ES-I3 (cell line): ENCODE results near the gene ECEL1.
"Not testable (repeated sequence)": the region's sequence is repeated elsewhere in the genome, so short reads cannot be mapped to it uniquely, and the experiment has no call there.

Experiments used
- H3K36me3 ChIP-seq: 2 replicates; pipeline ENCODE4 v1.6.1; 2013; ENCODE audit warnings: mild to moderate bottlenecking, low read length, control low read depth, moderate library complexity; ENCODE audit not compliant: insufficient read depth
- H3K4me1 ChIP-seq: 2 replicates; pipeline ENCODE4 v1.6.1; 2013; ENCODE audit warnings: mild to moderate bottlenecking, control low read depth, low read length; ENCODE audit not compliant: insufficient read depth
- H3K9ac ChIP-seq: 2 replicates; pipeline ENCODE4 v1.6.1; 2013; ENCODE audit warnings: low read depth, mild to moderate bottlenecking, low read length, moderate library complexity
- H3K9me3 ChIP-seq: 2 replicates; pipeline ENCODE4 v1.6.1; 2013; ENCODE audit warnings: mild to moderate bottlenecking, low read length, moderate library complexity; ENCODE audit not compliant: control insufficient read depth, insufficient read depth

Gene ECEL1

DNA sequence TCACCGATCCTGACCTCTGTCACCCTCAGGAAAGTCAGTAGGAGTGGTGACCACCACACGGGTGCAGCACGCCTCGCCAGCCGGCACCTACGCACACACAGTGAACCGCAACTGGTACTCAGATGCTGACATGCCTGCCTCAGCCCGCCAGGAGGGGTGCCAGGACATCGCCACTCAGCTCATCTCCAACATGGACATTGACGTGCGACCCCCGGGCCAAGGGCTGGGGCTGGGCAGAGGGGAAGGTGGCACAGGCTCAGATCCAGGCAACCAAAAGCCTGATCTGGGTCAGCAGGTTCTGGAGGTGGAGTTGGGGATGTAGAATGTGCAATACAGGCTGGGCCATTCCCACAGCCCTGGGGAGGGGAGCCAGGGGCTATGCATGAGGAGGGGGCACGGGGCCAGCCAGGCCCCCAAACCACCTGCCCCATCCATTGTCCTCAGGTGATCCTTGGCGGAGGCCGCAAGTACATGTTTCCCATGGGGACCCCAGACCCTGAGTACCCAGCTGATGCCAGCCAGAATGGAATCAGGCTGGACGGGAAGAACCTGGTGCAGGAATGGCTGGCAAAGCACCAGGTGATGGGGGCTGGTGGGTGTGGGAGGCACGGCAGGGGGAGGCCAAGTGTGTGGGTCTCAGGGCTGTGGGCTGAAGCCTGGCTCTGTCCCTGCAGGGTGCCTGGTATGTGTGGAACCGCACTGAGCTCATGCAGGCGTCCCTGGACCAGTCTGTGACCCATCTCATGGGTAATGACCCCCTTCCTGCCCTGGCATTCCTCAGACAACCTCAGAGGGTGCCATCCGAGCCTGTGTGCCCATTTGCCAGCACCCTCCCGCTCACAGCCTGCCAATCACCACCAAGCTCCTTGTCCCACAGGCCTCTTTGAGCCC, 30.3 kb downstream of the ECEL1 start:
- H3K36me3 ChIP-seq: no peaks in the 10 kb centered on the region
- H3K9ac ChIP-seq: no peak overlapping the region
- H3K4me1 ChIP-seq: no peaks in the 10 kb centered on the region
- H3K9me3 ChIP-seq: no peaks in the 10 kb centered on the region

DNA sequence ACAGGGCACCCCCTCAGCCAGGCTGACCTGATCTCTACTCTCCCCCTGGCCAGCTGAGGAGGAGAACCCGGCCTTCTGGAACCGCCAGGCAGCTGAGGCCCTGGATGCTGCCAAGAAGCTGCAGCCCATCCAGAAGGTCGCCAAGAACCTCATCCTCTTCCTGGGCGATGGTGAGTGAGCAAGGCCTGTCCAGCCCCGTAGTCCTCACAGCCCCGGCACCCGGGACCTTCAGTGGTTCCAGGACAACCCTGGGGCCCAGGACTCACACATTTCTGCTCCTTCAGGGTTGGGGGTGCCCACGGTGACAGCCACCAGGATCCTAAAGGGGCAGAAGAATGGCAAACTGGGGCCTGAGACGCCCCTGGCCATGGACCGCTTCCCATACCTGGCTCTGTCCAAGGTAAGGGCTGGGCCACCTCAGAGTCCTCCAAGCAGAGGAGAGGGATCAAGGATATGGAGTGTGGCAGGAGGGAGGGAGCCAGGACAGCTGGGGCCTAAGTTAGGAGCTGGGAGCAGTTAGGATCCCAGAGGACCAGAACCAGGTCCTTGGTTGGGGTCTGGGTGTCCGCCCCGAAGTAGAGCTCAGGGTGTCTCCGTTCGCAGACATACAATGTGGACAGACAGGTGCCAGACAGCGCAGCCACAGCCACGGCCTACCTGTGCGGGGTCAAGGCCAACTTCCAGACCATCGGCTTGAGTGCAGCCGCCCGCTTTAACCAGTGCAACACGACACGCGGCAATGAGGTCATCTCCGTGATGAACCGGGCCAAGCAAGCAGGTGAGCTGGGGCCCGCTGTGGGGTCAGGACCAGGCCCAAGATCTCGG, 31.1 kb downstream of the ECEL1 start:
- Histone ChIP-seq H3K9ac (no peak overlapping the region), H3K36me3 (no peaks in the 10 kb centered on the region), H3K9me3 (no peaks in the 10 kb centered on the region), H3K4me1 (no peaks in the 10 kb centered on the region)

DNA sequence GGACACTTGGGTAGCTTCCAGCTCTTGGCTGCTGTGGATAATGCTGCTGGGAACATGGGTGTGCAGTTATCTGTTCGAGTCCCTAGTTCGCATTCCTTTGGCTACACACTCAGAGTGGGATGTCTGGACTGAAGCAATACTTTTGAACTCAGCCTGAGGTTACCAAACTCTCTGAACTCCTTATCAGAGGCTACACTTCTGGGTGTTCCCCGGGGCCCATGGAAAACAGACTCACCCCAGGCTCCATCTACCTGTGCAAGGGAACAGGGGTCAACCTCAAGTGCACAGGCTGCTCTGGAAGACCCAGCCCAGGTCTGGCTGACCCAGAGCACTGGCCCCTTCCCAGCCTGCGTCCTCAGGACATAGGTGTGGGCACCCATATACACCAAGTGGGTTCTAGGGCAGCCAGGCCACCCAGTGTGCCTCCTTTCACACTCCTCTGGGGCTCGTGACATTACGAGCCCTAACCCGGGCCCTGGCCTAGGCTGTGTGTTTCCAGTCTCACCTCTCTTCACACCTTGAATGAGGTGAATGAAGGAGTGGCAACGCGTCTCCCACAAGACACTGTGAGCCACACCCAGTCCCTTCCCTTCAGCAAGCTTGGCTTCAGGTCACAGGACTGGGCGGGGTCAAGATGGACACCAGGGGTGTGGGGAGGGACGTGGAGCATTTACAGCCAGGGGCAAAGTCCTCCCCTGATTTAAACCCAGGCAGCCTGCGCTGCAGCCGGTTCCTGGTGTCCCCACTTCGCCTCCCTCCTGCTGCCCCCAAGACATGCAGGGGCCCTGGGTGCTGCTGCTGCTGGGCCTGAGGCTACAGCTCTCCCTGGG, 32.0 kb downstream of the ECEL1 start, which contains the start of gene ALPI:
Gene ALPI, plus strand, starts transcription at position 728 of the 830 bp plus-strand sequence. Its CDS starts 47 bp downstream, at position 775.
- Histone ChIP-seq H3K4me1 (no peaks in the 10 kb centered on the region), H3K9ac (no peak within 1 kb of the TSS), H3K9me3 (no peaks in the 10 kb centered on the region), H3K36me3 (no peaks in the 10 kb centered on the region)

DNA sequence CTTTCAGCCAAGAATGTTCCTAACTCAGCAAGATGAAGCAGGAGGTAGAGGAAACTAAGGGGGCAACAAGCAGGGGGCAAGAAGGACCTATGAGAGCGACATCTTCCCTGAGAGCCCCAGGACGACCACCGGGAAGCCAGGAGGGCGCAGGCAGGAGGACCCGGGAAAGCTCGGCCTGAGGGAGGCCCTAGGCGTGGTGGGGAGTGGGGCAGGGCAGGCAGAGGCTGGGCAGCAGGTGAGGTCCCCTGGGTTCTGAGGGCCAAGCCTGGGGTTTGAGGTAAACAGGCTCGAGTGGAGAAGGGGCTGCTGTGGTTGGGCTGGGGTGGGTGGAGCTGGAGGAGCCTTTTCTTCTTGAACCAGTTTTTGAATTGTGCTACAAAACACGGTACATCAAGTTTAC, 33.0 kb downstream of the ECEL1 start:
- no peak overlapping the region for H3K9ac ChIP-seq
- H3K9me3 ChIP-seq: no peaks in the 10 kb centered on the region
- H3K36me3 ChIP-seq: no peaks in the 10 kb centered on the region
- no peaks in the 10 kb centered on the region for H3K4me1 ChIP-seq

DNA sequence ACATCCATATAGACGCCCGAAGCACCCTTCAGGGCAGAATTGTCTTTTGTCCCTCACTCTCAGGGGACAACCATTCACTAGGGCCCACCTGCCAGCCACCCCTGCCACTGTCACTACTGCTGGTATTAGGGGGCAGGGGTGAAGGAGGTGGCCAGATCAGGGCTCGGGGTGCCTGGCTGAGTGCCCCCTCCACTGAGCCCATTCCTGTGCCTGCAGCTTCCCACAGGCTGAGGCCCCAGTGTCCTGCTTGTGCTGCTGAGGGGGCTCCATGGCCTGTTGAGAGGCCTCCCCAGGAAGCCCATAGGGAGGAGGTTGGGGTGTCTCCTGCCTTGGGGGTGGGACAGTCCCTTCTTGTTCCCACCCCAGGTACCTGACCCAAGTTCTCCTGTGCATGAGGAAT, 36.0 kb downstream of the ECEL1 start:
- H3K9ac ChIP-seq, H3K4me1 ChIP-seq, H3K36me3 ChIP-seq, H3K9me3 ChIP-seq: not testable (repeated sequence)

DNA sequence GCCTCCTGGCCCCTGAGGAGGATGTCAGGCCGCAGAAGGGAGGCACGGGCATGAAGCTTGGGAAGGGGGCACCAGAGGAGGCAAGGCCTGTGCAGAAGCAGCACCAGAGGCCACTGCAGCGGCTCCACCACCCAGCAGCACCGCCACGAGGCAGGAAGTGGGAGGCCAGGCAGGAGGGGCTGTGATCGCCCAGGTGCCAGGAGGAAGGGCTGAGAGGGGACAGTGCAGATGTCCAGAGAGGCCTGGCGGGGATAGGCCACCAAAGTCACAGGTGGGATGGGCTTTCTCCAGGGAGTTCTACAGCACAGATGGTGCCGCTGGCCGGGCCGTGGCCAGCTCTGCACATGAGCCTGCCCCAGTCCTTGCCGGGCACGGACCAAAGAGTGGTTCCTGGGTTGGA, 37.7 kb downstream of the ECEL1 start:
- no peak overlapping the region for H3K9ac ChIP-seq
- no peaks in the 10 kb centered on the region for H3K36me3 ChIP-seq
- H3K9me3 ChIP-seq: no peaks in the 10 kb centered on the region
- H3K4me1 ChIP-seq: no peaks in the 10 kb centered on the region

DNA sequence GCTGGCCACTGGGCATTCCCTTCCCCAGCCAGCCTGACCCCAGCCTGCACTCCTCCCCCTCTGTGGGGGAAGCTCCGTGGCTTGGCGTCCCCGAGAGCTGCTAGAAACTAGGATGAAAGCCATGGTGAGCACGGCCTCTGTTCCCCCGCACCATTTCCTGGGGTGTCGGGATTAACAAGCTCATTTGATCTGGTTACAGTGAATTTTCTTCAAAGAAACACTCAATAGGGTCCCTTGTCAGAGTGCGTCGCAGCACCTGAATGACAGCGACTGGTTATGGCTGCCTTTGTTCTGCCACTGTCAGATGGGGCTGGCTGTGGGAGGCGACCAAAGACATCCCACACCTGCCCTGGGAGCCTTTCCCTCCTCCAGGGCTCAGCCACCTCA, 39.3 kb downstream of the ECEL1 start:
- Histone ChIP-seq H3K9ac (no peak overlapping the region), H3K9me3 (no peaks in the 10 kb centered on the region), H3K4me1 (peaks cover 4% of the 10 kb centered on the region; the same call in 1 of the 2 replicates), H3K36me3 (no peaks in the 10 kb centered on the region)

DNA sequence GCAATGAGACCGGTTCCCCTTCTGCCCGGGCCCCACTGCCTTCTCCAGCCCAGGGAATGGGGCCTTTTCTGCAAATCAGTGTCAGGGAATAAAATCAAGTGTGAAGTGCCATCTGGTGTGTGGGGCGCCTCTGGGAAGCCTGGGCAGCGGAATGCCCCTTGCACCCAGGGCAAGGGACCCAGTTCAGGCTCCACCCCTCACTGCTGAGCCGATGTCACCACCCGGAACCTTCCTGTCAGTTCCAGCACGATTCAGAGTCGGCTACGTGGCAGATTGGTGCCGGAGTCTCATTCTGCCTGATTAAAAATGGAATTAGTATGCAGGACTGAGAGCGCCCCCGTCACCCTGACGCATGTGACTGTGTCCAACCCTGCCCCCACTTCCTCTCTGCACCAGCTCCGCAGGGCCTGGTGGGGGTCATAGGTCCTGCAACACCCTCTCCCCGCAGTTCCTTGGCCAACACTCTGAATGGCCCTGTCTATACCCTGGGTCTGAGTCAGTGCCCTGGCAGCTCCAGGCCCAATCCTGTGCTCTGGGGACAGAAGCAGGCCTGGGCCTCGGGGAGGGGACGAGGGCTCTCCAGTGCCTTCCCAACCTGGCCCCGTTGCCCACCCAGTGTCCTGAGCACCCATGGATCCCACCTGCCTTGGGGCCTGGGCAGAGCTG, 39.9 kb downstream of the ECEL1 start:
- H3K9ac ChIP-seq: no peak overlapping the region
- peaks cover 4% of the 10 kb centered on the region; the same call in 1 of the 2 replicates for H3K4me1 ChIP-seq
- no peaks in the 10 kb centered on the region for H3K36me3 ChIP-seq
- H3K9me3 ChIP-seq: no peaks in the 10 kb centered on the region

DNA sequence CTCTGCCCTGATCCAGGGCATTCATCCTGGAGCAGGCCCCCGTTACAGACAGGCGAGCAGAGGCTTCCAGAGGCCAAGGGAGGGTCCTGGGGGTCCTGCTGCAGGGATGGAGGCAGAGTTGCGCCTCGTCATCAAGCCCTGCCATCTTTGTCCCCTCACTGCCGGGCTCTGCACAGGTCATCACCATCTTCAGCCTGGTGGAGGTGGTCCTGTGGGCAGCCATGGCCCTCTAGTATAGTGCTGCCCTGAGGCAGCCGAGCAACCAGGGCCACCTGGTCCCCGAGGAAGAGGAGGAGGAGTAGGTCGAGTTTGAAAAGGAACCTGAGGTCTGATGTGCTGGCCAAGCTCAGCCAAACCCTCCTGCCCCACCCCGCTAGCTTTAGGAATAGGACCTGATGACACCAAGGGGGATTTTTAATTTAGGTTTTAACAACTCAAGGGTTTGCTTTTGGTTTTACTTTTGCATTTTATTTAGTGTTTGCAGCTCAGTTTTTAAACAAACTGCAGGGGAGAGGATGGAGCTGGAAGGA, 40.5 kb downstream of the ECEL1 start:
- Histone ChIP-seq H3K9ac (no peak overlapping the region), H3K4me1 (peaks cover 4% of the 10 kb centered on the region; the same call in 1 of the 2 replicates), H3K36me3 (no peaks in the 10 kb centered on the region), H3K9me3 (no peaks in the 10 kb centered on the region)

DNA sequence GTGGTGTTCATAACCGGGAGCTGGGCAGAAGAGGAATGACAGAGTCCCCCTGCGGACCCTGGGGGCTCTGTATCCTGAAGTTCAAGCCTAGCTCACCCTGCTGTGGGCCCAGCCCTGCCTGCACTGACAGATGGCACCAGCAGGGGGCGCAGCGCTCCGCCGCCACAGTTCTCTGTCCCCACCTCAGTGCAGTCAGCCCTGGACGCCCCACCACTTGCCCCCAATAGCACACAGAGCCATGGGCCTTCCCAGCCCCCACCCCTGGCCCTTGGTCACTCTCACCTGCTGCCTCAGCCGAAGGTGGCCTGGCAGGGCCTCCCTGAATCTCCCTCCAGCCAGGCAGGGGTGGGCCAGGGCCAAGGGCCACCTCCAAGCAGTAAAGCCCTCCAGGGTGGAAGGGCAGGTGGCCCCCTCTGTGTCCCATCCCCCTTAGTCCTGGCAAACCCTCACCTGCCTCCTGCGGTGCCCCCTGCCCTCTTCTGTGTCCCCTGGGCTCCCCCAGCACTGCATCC, 41.3 kb downstream of the ECEL1 start:
- H3K36me3 ChIP-seq, H3K9ac ChIP-seq, H3K9me3 ChIP-seq, H3K4me1 ChIP-seq: not testable (repeated sequence)

DNA sequence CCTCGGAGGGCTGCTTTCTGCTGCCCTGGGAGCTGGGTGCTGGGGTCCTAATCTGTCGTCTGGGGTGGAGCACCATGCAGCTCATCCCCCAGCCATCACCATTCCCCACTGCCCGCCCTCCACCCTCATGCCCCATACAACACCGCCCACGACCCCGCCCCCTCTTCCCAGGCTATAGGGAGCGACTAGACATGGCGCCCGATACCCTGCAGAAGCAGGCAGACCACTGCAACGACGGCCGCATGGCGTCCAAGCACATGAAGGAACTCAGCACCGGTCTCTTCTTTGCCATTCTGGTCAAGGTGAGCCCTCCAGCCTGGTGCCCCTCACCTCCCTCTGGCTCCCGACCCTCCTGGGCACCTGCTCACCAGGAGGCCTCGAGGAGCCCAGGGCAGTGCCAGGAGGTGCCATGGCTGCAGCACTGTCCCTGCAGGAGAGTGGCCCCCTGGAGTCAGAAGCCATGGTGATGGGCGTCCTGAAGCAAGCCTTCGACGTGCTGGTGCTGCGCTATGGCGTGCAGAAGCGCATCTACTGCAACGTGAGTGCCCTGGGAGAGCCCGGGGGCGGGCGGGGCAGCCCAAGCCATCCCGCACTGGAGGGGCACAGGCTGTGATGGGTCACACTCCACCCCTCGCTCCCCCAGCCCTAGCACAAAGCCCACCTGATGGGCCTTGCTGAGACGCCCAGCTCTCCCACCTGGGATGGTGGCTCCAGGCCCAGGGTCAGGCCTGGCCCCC, 42.3 kb downstream of the ECEL1 start:
- not testable (repeated sequence) for H3K4me1 ChIP-seq, H3K36me3 ChIP-seq, H3K9me3 ChIP-seq, H3K9ac ChIP-seq

DNA sequence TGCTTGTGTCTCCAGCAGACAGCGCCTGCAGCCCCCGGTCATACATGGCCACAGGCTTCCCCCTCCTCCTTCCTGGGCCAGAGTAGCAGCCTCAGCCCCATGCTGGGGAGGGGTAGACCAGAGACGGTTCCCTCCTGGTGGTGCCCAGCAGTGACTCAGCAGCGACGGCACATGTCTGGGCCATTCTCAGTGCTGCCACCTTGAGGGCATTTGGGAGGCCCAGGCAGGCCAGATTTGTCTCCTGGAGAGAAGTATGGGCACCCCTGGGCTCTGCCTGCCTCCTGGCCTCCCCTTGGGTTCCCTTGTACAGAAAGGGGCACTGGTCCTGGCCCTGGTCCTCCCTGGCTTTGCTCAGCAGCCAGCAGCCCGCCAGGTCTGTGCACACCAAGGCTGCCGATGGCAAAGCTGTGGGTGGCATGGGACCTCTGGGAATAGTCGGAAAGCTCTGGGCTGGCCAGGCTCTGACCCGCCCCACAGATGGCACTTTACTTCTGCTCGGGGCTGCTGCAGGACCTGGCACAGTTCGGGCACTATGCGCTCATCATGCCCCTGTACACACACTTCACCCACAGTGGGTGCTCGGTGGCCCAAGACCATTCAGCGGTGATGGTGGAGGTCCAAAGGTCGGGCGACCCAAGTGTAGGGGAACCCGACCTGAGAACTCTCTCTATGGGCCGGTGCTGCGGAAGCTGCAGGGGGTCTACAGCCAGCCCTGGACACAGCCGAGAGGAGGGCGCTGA, 43.1 kb downstream of the ECEL1 start:
- Histone ChIP-seq H3K9me3 (no peaks in the 10 kb centered on the region), H3K4me1 (peaks cover 4% of the 10 kb centered on the region; the same call in 1 of the 2 replicates), H3K36me3 (no peaks in the 10 kb centered on the region), H3K9ac (no peak overlapping the region)
